Fibroblast of lung (primary cell): ENCODE measurements around the gene GARIN5B. TPM values are rescaled to one million over a fixed set of nuclear protein-coding genes. Genes with fewer than 3 reads are reported as not detected.
"Not testable (repeated sequence)": the region's sequence is repeated elsewhere in the genome, so short reads cannot be mapped to it uniquely, and the experiment has no call there.

ENCODE experiments used
- DNase-seq, 2 donors: peaks; one replicate each; pipeline versions ENCODE4 v3.0.0 to v3.0.0-alpha.2; 2010; ENCODE audit warnings: low read depth in 2 of 2
- H2AFZ ChIP-seq: 2 replicates; pipeline ENCODE4 v1.5.1; 2012; ENCODE audit warnings: low read length, control low read depth, inconsistent platforms
- H3K27ac ChIP-seq: 2 replicates; pipeline ENCODE4 v1.5.1; 2011; ENCODE audit warnings: low read length, control low read depth; ENCODE audit not compliant: insufficient read depth
- H3K27me3 ChIP-seq: 2 replicates; pipeline ENCODE4 v1.5.1; 2011; ENCODE audit warnings: mild to moderate bottlenecking, low read length; ENCODE audit not compliant: control insufficient read depth, insufficient read depth
- H3K36me3 ChIP-seq: 2 replicates; pipeline ENCODE4 v1.5.1; 2011; ENCODE audit warnings: low read length; ENCODE audit not compliant: control insufficient read depth, insufficient read depth
- H3K4me1 ChIP-seq: 2 replicates; pipeline ENCODE4 v1.5.1; 2011; ENCODE audit warnings: low read length; ENCODE audit not compliant: control insufficient read depth, insufficient read depth; ENCODE audit errors: extremely low read depth
- H3K4me2 ChIP-seq: 2 replicates; pipeline ENCODE4 v1.5.1; 2011; ENCODE audit warnings: low read length, control low read depth; ENCODE audit not compliant: insufficient read depth; ENCODE audit errors: extremely low read depth
- H3K4me3 ChIP-seq, 4 experiments: fragments of 200-600 bp in 1 of 4; sonication (generic) in 1 of 4; replicated peaks in 1 of 4; 2 replicates each; pipeline ENCODE4 v1.5.1; 2011 to 2016; ENCODE audit warnings: low read length in 4 of 4, low read depth in 3 of 4, mild to moderate bottlenecking in 3 of 4, control low read depth in 2 of 4, inconsistent platforms in 1 of 4, mixed read lengths in 1 of 4; ENCODE audit not compliant: insufficient read depth in 1 of 4; ENCODE audit errors: control extremely low read depth in 1 of 4
- H3K79me2 ChIP-seq: 2 replicates; pipeline ENCODE4 v1.5.1; 2012; ENCODE audit warnings: mild to moderate bottlenecking, low read length, inconsistent platforms; ENCODE audit not compliant: control insufficient read depth, insufficient read depth
- H3K9ac ChIP-seq: 2 replicates; pipeline ENCODE4 v1.5.1; 2011; ENCODE audit warnings: mild to moderate bottlenecking, low read length, control low read depth; ENCODE audit not compliant: insufficient read depth
- H3K9me3 ChIP-seq: 2 replicates; pipeline ENCODE4 v1.5.1; 2012; ENCODE audit warnings: low read depth, low read length; ENCODE audit not compliant: control insufficient read depth, insufficient read depth
- H4K20me1 ChIP-seq: 2 replicates; pipeline ENCODE4 v1.5.1; 2011; ENCODE audit warnings: low read length; ENCODE audit not compliant: control insufficient read depth, insufficient read depth; ENCODE audit errors: extremely low read depth
- EZH2 ChIP-seq: IDR thresholded peaks from 2 replicates; pipeline ENCODE4 v1.5.1; 2012; ENCODE audit warnings: low read length, control low read depth, mild to moderate bottlenecking; ENCODE audit errors: missing control alignments
- polyA plus RNA-seq, 2 donors: library from polyadenylated mRNA; depleted of rRNA in 1 of 2; stranded (reverse) in 1 of 2; unstranded in 1 of 2; fragments of >200 nt; gene quantifications; 2 replicates each; pipeline ENCODE4 v1.2.1, GENCODE V29; 2011 to 2012; ENCODE audit warnings: missing spikeins in 1 of 2
- total RNA-seq: library from RNA; depleted of rRNA; stranded (reverse); fragments of >200 nt; gene quantifications from 2 replicates; pipeline ENCODE4 v1.2.1, GENCODE V29; 2014
- TF ChIP-seq, protein P1 (sequence below), 2 donors: IDR thresholded peaks in 1 of 2; conservative IDR thresholded peaks in 1 of 2; 1 replicate in 1 of 2; 2 replicates in 1 of 2; pipeline ENCODE4 v1.5.1; 2011 to 2012; ENCODE audit warnings: low read length in 2 of 2, control low read depth in 1 of 2, inconsistent platforms in 1 of 2, low read depth in 1 of 2, mild to moderate bottlenecking in 1 of 2

The GARIN5B gene
- total and polyA plus RNA-seq, 2 donors (not counting 1 experiment from before 2014, with no cell fraction given), result not detected

DNA sequence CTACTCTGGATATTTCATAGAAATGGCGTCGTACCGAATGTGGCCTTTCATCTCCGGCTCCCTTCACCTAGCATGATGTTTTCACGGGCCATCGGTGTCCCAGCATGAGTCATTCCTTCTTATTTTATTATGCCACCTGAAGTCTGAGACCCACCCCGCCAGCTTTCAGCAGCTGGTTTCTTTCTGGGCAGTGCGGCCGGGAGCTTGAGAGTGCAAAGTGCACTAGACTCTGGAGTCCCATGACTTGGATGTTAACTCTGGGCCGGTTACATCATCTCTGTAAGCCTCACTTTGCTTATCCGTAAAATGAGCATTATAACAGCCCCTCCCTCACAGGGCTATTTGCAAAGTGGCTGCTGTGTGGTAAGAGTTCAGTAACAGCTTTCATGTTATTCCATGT, 29.2 kb downstream of the GARIN5B start:
- Histone ChIP-seq H3K27ac (no peak overlapping the region), H3K9me3 (no peaks in the 10 kb centered on the region), H3K4me3 (no peak overlapping the region), H3K4me1 (peaks cover 3% of the 10 kb centered on the region), H4K20me1 (no peaks in the 10 kb centered on the region), H3K27me3 (peaks cover 5% of the 10 kb centered on the region), H3K79me2 (no peaks in the 10 kb centered on the region), H2AFZ (no peak overlapping the region), H3K9ac (no peak overlapping the region), H3K4me2 (no peak overlapping the region), H3K36me3 (no peaks in the 10 kb centered on the region)
- TF ChIP-seq, protein P1, sequence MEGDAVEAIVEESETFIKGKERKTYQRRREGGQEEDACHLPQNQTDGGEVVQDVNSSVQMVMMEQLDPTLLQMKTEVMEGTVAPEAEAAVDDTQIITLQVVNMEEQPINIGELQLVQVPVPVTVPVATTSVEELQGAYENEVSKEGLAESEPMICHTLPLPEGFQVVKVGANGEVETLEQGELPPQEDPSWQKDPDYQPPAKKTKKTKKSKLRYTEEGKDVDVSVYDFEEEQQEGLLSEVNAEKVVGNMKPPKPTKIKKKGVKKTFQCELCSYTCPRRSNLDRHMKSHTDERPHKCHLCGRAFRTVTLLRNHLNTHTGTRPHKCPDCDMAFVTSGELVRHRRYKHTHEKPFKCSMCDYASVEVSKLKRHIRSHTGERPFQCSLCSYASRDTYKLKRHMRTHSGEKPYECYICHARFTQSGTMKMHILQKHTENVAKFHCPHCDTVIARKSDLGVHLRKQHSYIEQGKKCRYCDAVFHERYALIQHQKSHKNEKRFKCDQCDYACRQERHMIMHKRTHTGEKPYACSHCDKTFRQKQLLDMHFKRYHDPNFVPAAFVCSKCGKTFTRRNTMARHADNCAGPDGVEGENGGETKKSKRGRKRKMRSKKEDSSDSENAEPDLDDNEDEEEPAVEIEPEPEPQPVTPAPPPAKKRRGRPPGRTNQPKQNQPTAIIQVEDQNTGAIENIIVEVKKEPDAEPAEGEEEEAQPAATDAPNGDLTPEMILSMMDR (conservative IDR thresholded peaks at IDR 0.05 in 1 of 2, IDR thresholded peaks at IDR 0.05 in 1 of 2; ENCODE audit: low read depth in 1 of 2, low read length in 2 of 2), result no peak
- no peak for TF ChIP-seq EZH2
- no peak for DNase-seq

DNA sequence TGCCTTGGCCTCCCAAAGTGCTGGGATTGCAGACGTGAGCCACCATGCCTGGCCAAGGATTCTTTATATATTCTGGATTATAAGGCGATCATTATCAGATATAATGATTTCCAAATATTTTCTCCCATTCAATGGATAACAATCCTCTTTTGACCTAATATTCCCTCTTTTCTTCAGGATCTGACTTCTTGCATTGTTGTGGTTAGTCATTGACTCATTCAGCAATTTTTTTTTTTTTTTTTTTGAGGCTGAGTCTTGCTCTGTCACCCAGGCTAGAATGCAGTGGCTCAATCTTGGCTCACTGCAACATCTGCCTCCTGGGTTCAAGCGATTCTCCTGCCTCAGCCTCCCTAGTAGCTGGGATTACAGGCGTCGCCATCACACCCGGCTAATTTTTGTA, 33.3 kb downstream of the GARIN5B start:
- H3K9me3 ChIP-seq, H4K20me1 ChIP-seq, H3K27me3 ChIP-seq, H3K4me2 ChIP-seq, H3K79me2 ChIP-seq, H3K36me3 ChIP-seq, H2AFZ ChIP-seq, H3K4me1 ChIP-seq, H3K9ac ChIP-seq, H3K4me3 ChIP-seq, H3K27ac ChIP-seq: not testable (repeated sequence)
- peak in 1 of 2 donors; percentile 58 for DNase-seq

DNA sequence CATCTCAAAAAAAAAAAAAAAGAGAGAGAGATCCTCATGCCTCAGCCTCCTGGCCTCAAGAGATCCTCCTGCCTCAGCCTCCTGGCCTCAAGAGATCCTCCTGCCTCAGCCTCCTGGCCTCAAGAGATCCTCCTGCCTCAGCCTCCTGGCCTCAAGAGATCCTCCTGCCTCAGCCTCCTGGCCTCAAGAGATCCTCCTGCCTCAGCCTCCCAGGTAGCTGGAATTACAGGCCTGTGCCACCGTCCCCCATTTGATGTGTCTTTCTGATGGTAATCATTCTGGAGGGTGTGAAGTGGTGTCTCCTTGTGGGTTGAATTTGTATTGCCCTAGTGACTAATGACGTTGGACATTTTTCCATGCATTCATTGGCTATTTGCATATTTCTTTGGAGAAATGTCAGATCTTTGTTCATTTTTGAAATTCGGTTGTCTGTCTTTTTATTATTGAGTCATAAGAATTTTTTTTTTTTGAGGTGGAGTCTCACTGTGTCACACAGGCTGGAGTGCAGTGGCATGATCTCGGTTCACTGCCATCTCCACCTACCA, 34.2 kb downstream of the GARIN5B start:
- H3K36me3 ChIP-seq, H2AFZ ChIP-seq, H3K4me2 ChIP-seq, H3K27ac ChIP-seq, H3K27me3 ChIP-seq, H3K79me2 ChIP-seq, H4K20me1 ChIP-seq, DNase-seq, H3K4me1 ChIP-seq, H3K9me3 ChIP-seq, H3K9ac ChIP-seq, H3K4me3 ChIP-seq: not testable (repeated sequence)

DNA sequence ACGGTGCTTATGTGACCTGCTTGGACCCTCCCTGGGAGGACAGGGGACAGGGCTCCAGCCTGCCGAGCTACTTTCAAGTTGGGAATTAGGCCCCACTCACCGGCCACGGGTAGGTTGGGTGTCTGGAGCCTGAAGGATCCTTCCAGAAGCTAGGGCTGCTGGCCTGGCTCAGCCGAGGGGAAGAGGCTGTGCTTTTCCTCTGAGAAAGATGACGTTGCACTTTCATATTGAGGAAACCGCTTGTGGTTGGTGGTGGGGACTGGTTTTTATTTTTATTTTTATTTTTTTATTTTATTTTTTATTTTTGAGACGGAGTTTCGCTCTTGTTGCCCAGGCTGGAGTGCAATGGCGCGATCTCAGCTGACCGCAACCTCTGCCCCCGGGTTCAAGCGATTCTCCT, 37.9 kb downstream of the GARIN5B start, which contains the start of gene TMEM150B:
Gene TMEM150B (minus strand): TSS at position 170 of the 400 bp plus-strand sequence. CDS start 4,305 bp downstream, outside the sequence.
- Histone ChIP-seq H3K36me3 (no peaks in the 10 kb centered on the region), H3K9ac (no peak within 1 kb of the TSS)
- no peak for TF ChIP-seq EZH2

More for the DNA sequence above, 37.9 kb downstream of the GARIN5B start, which contains the start of gene TMEM150B:
- no peak for DNase-seq
- no peaks in the 10 kb centered on the region for H4K20me1 ChIP-seq
- peaks cover 2% of the 10 kb centered on the region for H3K27me3 ChIP-seq
- no peak within 1 kb of the TSS for H3K4me2 ChIP-seq
- no peaks in the 10 kb centered on the region for H3K79me2 ChIP-seq
- H3K4me3 ChIP-seq, result no peak within 1 kb of the TSS
- H3K9me3 ChIP-seq, result no peaks in the 10 kb centered on the region
- no peak within 1 kb of the TSS for H2AFZ ChIP-seq
- no peaks in the 10 kb centered on the region for H3K4me1 ChIP-seq
- no peak within 1 kb of the TSS for H3K27ac ChIP-seq
